22Rv1 (cell line): ENCODE measurements around the gene CD200R1L.

Source experiments
- H3K27ac ChIP-seq: fragments of 450-650 bp; 2 replicates; pipeline ENCODE4 v1.5.1; 2017
- CTCF ChIP-seq: fragments of 450-650 bp; IDR thresholded peaks from 2 replicates; pipeline ENCODE4 v1.5.1; 2017; ENCODE audit warnings: mild to moderate bottlenecking
- ZFX ChIP-seq: fragments of 450-650 bp; IDR thresholded peaks from 2 replicates; pipeline ENCODE4 v1.6.1; 2017; ENCODE audit warnings: antibody characterized with exemption, borderline replicate concordance

The CD200R1L gene

GRCh38 chr3:112802338-112802737 lies 44.3 kb downstream of the CD200R1L start:
- TF ChIP-seq CTCF (no peak), ZFX (no peak)
- no peak overlapping the region for H3K27ac ChIP-seq

GRCh38 chr3:112799946-112800345 lies 46.7 kb downstream of the CD200R1L start:
- TF ChIP-seq ZFX (no peak), CTCF (no peak)
- no peak overlapping the region for H3K27ac ChIP-seq

- H3K27ac ChIP-seq = no peak overlapping the region
- no peak for TF ChIP-seq CTCF
- no peak for TF ChIP-seq ZFX
Measured at GRCh38 chr3:112794622-112795172, 52.0 kb downstream of the CD200R1L start.

- TF ChIP-seq CTCF = no peak
- no peak for TF ChIP-seq ZFX
Measured at GRCh38 chr3:112793326-112794081, 53.2 kb downstream of the CD200R1L start.

GRCh38 chr3:112791736-112792135 lies 54.9 kb downstream of the CD200R1L start:
- TF ChIP-seq CTCF = no peak
- no peak for TF ChIP-seq ZFX

More at GRCh38 chr3:112793326-112794081, 53.2 kb downstream of the CD200R1L start:
- H3K27ac ChIP-seq = no peak overlapping the region

GRCh38 chr3:112789787-112790186 lies 56.9 kb downstream of the CD200R1L start:
- no peak for TF ChIP-seq CTCF
- no peak for TF ChIP-seq ZFX
- H3K27ac ChIP-seq = no peak overlapping the region

More at GRCh38 chr3:112791736-112792135, 54.9 kb downstream of the CD200R1L start:
- no peak overlapping the region for H3K27ac ChIP-seq

- TF ChIP-seq ZFX (no peak), CTCF (no peak)
- H3K27ac ChIP-seq = no peak overlapping the region
Measured at GRCh38 chr3:112786881-112787579, 59.6 kb downstream of the CD200R1L start.
